HCT116 (cell line): ENCODE results near the gene HDAC7.

Source experiments
- EZH2 ChIP-seq: fragments of 200-600 bp; sonication (generic); IDR thresholded peaks from 2 replicates; pipeline ENCODE4 v1.6.1; 2017; ENCODE audit warnings: antibody characterized with exemption, mixed run types
- EZH2phosphoT487 ChIP-seq: fragments of 200-600 bp; IDR thresholded peaks from 2 replicates; pipeline ENCODE4 v1.6.1; 2018; ENCODE audit warnings: antibody characterized with exemption, borderline replicate concordance
- POLR2A ChIP-seq: IDR thresholded peaks from 2 replicates; pipeline ENCODE4 v1.7.0; 2011; ENCODE audit warnings: borderline replicate concordance; ENCODE audit not compliant: insufficient read depth, insufficient read length; ENCODE audit errors: extremely low read depth
- SRF ChIP-seq: IDR thresholded peaks from 2 replicates; pipeline ENCODE4 v1.6.1; 2012; ENCODE audit warnings: low read depth
- ZFX ChIP-seq: fragments of 450-650 bp; IDR thresholded peaks from 2 replicates; pipeline ENCODE4 v1.6.1; 2017
- TF ChIP-seq, protein P1 (sequence below), 3 experiments: fragments of 200-600 bp in 1 of 3; sonication (generic) in 1 of 3; IDR thresholded peaks in 2 of 3; conservative IDR thresholded peaks in 1 of 3; 2 replicates each; pipeline ENCODE4 v1.5.1; 2012 to 2017; ENCODE audit warnings: low read depth in 2 of 3, low read length in 2 of 3, antibody characterized with exemption in 1 of 3, borderline replicate concordance in 1 of 3, control low read depth in 1 of 3, mild to moderate bottlenecking in 1 of 3, mixed read lengths in 1 of 3, mixed run types in 1 of 3, moderate library complexity in 1 of 3; ENCODE audit not compliant: insufficient read depth in 1 of 3
- TF ChIP-seq, protein P2 (sequence below): IDR thresholded peaks from 2 replicates; pipeline ENCODE4 v1.6.1; 2012; ENCODE audit warnings: low read depth

DNA sequence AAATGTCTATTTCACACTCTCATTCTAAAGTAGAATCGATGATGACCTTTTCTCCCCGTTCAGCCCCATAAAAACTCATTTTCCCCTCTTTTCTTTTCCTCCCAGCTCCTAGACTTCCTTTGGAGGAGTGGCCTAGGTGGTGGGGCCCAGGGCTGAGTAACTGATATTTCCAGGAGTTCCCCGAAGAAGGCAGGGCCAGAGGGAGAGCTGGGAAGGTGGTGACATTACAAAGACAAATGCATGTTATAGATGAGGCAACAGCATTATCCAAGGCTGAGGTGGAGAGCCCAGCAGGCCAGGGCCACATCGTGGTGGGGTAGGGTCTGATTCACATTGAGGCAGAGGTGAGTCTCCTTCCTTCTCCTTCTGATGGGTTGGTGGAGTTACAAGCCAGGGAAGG is 22.2 kb upstream of the HDAC7 start:
- TF ChIP-seq SRF: no peak
- TF ChIP-seq POLR2A: no peak
- TF ChIP-seq, protein P1, sequence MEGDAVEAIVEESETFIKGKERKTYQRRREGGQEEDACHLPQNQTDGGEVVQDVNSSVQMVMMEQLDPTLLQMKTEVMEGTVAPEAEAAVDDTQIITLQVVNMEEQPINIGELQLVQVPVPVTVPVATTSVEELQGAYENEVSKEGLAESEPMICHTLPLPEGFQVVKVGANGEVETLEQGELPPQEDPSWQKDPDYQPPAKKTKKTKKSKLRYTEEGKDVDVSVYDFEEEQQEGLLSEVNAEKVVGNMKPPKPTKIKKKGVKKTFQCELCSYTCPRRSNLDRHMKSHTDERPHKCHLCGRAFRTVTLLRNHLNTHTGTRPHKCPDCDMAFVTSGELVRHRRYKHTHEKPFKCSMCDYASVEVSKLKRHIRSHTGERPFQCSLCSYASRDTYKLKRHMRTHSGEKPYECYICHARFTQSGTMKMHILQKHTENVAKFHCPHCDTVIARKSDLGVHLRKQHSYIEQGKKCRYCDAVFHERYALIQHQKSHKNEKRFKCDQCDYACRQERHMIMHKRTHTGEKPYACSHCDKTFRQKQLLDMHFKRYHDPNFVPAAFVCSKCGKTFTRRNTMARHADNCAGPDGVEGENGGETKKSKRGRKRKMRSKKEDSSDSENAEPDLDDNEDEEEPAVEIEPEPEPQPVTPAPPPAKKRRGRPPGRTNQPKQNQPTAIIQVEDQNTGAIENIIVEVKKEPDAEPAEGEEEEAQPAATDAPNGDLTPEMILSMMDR (IDR thresholded peaks at IDR 0.05 in 2 of 3, conservative IDR thresholded peaks at IDR 0.05 in 1 of 3; ENCODE audit: borderline replicate concordance in 1 of 3, insufficient read depth in 1 of 3, low read depth in 2 of 3, low read length in 2 of 3): no peak
- TF ChIP-seq ZFX: no peak
- no peak for TF ChIP-seq EZH2phosphoT487
- no peak for TF ChIP-seq EZH2
- TF ChIP-seq, protein P2, sequence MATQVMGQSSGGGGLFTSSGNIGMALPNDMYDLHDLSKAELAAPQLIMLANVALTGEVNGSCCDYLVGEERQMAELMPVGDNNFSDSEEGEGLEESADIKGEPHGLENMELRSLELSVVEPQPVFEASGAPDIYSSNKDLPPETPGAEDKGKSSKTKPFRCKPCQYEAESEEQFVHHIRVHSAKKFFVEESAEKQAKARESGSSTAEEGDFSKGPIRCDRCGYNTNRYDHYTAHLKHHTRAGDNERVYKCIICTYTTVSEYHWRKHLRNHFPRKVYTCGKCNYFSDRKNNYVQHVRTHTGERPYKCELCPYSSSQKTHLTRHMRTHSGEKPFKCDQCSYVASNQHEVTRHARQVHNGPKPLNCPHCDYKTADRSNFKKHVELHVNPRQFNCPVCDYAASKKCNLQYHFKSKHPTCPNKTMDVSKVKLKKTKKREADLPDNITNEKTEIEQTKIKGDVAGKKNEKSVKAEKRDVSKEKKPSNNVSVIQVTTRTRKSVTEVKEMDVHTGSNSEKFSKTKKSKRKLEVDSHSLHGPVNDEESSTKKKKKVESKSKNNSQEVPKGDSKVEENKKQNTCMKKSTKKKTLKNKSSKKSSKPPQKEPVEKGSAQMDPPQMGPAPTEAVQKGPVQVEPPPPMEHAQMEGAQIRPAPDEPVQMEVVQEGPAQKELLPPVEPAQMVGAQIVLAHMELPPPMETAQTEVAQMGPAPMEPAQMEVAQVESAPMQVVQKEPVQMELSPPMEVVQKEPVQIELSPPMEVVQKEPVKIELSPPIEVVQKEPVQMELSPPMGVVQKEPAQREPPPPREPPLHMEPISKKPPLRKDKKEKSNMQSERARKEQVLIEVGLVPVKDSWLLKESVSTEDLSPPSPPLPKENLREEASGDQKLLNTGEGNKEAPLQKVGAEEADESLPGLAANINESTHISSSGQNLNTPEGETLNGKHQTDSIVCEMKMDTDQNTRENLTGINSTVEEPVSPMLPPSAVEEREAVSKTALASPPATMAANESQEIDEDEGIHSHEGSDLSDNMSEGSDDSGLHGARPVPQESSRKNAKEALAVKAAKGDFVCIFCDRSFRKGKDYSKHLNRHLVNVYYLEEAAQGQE: no peak
